GM21447 (cell line): ENCODE data around the gene SPTBN5.

Source experiments
- ATAC-seq: cut with Tn5 transposase; IDR thresholded peaks from one replicate; pipeline ENCODE4 v1.9.1; 2021; ENCODE audit not compliant: unreplicated experiment

Gene SPTBN5

DNA sequence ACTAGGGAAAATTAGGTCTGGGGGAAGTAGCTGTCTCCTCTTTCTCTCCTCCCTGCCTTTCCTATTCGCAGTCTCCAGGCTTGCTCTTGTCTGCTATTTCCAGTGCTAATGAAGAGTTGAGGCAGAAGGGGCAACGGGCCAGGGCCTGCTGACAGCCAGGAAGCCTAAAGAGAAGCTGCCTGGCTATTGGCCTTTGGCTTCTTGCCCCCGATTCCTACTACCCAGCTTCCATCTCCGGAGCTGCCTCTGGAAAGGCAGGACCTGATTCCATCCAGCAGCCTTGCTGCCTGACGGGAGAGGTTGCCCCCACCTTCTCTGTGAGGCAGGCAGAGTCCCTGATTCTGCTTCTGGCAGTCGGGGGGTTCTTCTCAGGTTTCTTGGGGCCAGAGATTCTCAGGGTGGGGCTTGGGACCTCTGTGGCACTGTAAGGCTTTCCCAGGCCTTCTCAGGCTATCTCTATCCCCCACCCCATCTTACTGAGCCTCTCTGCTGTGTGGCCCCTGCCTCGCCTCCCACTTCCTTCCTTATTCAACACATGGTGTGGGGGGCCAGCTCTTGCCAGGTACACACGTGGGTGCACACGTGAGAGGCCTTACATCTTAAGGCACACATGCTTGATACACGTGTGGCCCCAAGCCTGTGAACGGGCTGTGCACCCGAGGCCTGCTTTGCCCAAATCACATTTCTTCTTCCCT is 84.2 kb downstream of the SPTBN5 start:
- ATAC-seq, result no peak

DNA sequence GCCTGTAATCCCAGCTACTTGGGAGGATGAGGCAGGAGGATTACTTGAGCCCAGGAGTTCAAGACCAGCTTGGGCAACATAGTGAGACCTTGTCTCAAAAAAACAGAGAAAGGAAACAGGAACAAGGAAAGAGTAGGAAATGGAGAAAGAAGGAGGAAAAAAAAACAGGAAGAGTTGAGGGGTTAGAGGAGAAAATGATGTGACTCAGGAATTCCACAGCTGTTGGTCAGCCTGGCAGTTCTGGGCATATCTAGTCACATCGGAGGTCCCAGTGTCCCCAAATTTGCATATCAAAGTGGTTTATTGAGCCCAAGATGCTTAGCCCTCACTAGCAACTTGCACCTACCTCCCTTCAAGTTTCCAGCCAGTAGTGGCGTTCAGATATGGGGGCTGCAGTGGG is 84.7 kb downstream of the SPTBN5 start:
- no peak for ATAC-seq

DNA sequence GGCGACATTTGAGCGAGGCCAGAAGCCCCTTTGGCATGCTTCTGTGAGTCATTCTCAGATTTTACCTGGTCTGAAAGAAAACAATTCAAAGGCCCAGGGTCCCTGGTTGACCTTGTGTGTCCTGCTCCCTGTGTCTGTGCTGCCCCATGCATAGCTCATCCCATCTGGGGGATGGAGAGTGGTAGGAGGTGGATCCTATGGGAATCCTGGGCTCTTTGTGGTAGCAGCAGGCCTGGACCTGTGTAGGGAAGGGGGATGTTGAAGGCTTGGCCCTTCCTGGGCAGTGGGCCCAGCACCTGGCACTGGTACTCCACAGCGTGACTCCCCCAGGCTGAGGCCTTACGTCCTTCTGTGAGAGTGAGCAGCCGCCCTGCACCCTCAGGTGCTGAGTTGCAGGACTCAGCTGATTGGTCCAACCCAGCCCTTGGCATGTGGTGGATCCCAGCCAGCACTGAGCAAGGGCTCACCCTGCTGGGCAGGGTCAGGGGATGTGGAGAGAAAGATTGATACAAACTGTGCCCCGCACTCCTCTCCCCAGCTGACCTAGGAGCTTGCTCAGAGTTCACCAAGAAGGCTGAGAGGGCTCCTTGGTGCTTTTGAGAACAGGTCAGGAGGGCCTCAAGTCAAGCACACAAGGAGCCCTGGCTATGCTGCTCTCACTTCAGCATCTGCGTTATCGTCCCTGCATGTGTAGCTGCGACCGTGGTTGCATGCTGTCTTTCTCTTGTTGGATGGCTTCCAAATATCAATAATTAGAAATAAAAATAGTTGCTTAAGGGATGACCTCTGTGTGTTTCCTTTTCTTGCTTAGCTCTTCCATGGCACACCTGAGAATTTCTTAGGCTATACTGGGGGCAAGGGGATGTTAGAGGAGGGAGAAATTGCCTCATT is 87.3 kb downstream of the SPTBN5 start:
- no peak for ATAC-seq

DNA sequence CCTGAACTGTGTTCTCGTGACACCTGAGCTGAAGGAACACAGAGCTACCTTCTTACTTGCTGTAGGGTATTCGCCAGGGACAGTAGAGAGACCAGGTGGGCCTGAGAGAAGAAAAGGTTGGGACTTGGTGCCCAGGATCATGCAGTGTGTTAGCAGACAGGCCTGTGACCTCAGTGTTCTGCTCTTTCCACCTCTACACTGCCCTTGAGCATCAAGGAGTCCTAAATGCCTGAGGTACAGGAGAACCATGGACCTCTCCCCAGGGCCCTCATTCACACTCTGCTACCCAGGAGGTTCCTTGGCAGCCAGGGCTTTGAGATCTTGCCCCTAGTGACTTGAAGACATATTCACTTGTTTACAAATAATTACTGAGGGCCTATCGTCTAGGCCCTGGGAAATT is 88.1 kb downstream of the SPTBN5 start:
- ATAC-seq, result no peak

DNA sequence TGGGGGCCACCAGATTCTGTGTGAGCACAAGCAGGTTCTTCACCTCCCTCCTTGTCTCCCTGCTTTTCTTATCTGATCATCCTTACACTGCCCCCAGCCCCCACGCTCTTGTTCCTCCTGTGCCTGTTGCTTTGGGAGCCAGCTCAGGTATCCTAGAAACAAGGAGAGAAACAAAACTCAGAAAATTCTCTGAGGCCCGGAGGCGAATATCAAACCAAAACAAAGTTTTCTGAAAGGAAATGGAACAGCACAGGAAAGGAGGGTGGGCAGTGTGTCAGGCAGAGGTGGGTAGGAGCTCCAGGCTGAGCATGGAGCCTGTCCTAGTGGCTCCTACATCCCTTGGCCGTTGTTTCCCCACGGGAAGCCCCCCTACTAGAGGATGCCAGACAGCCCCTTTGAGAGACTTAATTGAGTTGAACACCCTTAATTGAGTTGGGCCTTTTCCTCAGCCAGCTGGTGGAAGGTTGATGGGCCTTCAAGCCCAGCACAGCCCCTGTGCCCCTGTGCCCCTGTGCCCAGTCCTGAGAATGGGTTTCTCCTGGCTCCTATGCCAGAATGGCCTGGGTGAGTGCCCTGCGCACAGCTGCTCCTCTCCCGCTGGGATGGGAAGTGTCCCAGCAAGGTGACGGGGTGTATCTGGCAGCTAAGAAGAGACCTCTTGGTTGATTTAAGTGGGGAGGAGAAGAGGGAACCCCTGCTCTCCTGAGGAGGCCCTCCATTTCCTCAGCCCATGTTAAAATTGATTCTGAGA is 88.8 kb downstream of the SPTBN5 start:
- no peak for ATAC-seq

DNA sequence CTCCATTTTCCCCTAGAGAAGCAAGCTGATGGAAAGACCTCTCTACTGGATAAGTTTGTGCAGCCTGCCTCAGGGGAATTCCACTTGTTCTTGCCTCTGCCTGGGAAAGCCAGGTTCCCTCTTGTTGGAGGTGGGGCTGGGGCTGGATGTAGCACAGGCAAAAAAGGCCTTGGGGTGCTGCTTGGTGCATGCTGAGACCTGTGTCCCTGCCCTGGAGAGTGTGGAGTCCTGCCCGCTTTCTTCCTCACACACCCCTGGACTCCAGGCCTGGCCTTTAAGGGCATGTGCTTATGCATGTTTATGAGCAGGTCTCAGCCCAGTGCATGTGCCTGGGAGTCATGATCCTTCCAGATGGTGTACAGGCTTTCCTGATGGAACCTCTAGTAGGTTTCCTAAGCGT is 89.5 kb downstream of the SPTBN5 start:
- no peak for ATAC-seq

DNA sequence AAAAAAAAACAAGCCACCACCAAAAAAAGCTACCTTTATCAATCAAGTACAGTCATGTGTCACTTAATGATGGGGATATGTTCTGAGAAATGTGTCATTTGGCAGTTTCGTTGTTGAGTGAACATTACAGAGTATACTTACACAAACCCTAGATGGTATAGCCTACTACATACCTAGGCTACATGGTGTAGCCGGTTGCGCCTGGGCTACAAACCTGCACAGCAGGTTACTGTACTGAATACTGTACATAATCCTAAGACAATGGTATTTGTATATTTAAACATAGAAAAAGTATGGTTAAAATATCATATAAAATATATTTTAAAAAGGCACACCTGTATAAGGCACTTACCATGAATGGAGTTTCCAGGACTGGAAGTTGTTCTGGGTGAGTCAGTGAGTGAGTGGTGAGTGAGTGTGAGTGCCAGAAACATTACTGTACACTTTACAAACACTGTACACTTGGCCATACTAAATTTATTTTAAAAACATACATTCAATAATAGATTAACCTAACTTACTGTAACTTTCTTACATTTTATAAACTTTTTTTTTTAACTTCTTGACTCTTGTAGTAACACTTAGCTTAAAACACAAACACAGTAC is 91.9 kb downstream of the SPTBN5 start:
- no peak for ATAC-seq

DNA sequence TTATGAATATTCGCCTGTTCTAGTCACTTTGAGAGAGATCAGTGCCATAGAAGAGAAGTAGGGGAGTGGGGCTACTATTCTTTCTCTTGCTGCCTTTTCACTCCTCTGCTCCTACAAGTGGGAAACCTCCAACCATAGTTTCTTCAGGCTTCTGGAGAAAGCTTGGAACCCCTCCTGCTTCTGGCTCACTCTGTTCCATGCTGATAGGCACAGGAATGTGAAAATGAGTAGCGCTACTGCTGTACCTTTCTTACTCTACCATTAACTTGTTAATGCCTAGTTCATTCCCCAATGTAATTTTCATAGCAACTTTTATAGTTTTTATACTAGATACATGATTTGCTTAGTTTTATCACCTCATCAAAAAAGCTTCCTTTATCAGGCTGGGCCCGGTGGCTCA is 92.7 kb downstream of the SPTBN5 start:
- ATAC-seq, result no peak

DNA sequence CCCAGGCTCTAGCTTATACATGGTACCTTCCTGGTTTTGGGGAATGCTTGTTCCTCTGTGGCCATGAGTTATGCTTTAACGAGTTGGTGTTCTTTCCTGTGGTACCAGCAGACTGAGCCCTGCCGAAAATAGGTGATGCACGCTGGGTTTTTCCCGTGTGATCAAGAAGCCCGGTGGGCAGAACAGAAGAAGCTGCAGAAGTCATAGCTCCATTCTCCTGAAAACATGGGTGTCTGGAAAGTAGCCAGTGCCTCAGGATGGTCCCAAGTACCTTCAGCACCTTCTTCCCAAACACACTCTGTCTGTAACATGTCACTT is 94.4 kb downstream of the SPTBN5 start:
- no peak for ATAC-seq

DNA sequence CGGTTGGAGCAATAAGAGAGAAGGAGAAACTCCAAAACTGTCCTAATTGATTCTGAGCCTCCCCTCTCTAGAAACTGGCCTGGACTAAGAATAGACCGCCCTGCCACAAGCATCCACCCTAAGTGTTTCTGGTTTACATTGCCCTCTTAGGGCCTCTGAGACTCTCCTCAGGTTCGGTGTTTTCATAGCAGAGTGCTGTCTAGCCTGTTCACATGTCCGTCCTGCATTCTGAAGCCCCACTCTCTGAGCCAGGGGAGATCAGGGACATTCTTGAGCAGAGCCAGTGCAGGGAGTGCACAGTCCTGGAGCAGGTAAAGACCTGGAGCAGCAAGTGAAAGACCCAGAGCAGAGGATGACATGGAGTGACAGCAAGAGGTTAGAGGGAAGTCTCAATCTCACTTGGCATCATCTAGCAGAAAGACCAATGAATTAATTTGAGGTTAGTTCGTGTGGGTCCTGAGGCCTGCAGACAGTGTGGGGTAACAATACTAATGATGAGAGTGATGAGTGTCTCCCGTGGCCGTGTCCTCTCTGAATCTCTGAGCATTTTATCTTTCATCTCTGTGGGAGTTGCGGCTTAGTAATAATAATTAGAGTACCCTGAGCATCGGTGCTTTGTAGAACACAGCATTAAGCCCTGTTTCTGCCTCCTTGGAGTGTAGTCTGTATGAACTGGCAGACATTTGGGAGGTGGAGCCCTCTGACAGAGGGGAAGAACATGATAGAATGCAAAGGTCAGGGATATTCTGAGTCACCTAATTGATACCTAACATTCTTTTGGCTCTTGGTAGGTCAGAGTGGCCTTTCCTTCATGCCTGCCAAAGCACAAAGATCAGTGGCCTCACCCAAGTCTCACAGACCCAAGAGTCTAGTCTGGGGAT is 95.0 kb downstream of the SPTBN5 start:
- no peak for ATAC-seq
